SK-N-SH (cell line): ENCODE data around the gene MED22.

Experiments used
- GATA2 ChIP-seq: sonication (generic); formaldehyde crosslinking; IDR thresholded peaks from 2 replicates; pipeline ENCODE4 v1.5.0; 2020; ENCODE audit warnings: mild to moderate bottlenecking, missing genetic modification reagents
- NFIC ChIP-seq: IDR thresholded peaks from 2 replicates; pipeline ENCODE4 v1.4.0; 2012; ENCODE audit warnings: borderline replicate concordance
- POLR2AphosphoS5 ChIP-seq: IDR thresholded peaks from 2 replicates; pipeline ENCODE4 v1.6.1; 2012; ENCODE audit warnings: low read depth, low read length
- RAD21 ChIP-seq: IDR thresholded peaks from 2 replicates; pipeline ENCODE4 v1.6.1; 2012; ENCODE audit warnings: mild to moderate bottlenecking, low read length
- SIN3A ChIP-seq: IDR thresholded peaks from 2 replicates; pipeline ENCODE4 v1.6.1; 2012; ENCODE audit warnings: low read depth, mild to moderate bottlenecking, low read length, moderate library complexity, borderline replicate concordance
- TAF1 ChIP-seq: IDR thresholded peaks from 2 replicates; pipeline ENCODE4 v1.6.1; 2012; ENCODE audit warnings: low read depth, mild to moderate bottlenecking, low read length, moderate library complexity, borderline replicate concordance
- TF ChIP-seq, protein P1 (sequence below): fragments of 200-600 bp; sonication (generic); IDR thresholded peaks from 2 replicates; pipeline ENCODE4 v1.6.1; 2017; ENCODE audit warnings: antibody characterized with exemption, mild to moderate bottlenecking, moderate library complexity
- TF ChIP-seq, protein P2 (sequence below): IDR thresholded peaks from 2 replicates; pipeline ENCODE4 v1.4.0; 2012; ENCODE audit warnings: low read depth
- TF ChIP-seq, protein P3 (sequence below): IDR thresholded peaks from 2 replicates; pipeline ENCODE4 v1.6.1; 2012; ENCODE audit warnings: mild to moderate bottlenecking, low read depth, low read length, moderate library complexity

DNA sequence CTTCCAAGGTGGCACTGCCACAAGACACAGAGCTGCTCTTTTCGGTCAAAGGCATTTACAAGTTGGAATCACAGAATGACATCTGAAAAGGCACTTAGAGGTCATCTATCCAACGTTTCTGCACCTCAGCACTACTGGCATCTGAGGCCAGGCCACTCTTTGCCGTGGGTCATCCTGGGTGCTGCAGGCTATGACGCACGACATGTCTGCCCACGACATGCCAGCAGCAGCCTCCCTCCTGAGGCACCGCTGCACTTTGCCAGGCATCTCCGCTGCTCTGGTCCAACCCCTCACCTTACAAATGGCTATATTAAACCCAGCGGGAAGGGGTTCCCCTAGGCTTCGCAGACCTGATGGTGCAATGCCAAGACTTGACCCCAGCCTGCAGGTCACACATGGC, 19.8 kb upstream of the MED22 start:
- no peak for TF ChIP-seq POLR2AphosphoS5
- TF ChIP-seq RAD21 = no peak
- no peak for TF ChIP-seq GATA2 (CRISPR knock-in tag)
- TF ChIP-seq, protein P1, sequence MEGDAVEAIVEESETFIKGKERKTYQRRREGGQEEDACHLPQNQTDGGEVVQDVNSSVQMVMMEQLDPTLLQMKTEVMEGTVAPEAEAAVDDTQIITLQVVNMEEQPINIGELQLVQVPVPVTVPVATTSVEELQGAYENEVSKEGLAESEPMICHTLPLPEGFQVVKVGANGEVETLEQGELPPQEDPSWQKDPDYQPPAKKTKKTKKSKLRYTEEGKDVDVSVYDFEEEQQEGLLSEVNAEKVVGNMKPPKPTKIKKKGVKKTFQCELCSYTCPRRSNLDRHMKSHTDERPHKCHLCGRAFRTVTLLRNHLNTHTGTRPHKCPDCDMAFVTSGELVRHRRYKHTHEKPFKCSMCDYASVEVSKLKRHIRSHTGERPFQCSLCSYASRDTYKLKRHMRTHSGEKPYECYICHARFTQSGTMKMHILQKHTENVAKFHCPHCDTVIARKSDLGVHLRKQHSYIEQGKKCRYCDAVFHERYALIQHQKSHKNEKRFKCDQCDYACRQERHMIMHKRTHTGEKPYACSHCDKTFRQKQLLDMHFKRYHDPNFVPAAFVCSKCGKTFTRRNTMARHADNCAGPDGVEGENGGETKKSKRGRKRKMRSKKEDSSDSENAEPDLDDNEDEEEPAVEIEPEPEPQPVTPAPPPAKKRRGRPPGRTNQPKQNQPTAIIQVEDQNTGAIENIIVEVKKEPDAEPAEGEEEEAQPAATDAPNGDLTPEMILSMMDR = no peak
- TF ChIP-seq, protein P2, sequence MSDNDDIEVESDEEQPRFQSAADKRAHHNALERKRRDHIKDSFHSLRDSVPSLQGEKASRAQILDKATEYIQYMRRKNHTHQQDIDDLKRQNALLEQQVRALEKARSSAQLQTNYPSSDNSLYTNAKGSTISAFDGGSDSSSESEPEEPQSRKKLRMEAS = no peak
- TF ChIP-seq, protein P3, sequence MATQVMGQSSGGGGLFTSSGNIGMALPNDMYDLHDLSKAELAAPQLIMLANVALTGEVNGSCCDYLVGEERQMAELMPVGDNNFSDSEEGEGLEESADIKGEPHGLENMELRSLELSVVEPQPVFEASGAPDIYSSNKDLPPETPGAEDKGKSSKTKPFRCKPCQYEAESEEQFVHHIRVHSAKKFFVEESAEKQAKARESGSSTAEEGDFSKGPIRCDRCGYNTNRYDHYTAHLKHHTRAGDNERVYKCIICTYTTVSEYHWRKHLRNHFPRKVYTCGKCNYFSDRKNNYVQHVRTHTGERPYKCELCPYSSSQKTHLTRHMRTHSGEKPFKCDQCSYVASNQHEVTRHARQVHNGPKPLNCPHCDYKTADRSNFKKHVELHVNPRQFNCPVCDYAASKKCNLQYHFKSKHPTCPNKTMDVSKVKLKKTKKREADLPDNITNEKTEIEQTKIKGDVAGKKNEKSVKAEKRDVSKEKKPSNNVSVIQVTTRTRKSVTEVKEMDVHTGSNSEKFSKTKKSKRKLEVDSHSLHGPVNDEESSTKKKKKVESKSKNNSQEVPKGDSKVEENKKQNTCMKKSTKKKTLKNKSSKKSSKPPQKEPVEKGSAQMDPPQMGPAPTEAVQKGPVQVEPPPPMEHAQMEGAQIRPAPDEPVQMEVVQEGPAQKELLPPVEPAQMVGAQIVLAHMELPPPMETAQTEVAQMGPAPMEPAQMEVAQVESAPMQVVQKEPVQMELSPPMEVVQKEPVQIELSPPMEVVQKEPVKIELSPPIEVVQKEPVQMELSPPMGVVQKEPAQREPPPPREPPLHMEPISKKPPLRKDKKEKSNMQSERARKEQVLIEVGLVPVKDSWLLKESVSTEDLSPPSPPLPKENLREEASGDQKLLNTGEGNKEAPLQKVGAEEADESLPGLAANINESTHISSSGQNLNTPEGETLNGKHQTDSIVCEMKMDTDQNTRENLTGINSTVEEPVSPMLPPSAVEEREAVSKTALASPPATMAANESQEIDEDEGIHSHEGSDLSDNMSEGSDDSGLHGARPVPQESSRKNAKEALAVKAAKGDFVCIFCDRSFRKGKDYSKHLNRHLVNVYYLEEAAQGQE = no peak
- no peak for TF ChIP-seq TAF1
- no peak for TF ChIP-seq NFIC
- no peak for TF ChIP-seq SIN3A
